HG02981 (cell line): ENCODE data around the gene VMO1.

Source experiments
- ATAC-seq: cut with Tn5 transposase; IDR thresholded peaks from one replicate; pipeline ENCODE4 v1.9.1; 2021; ENCODE audit warnings: mild to moderate bottlenecking, moderate library complexity; ENCODE audit not compliant: unreplicated experiment

Gene VMO1

DNA sequence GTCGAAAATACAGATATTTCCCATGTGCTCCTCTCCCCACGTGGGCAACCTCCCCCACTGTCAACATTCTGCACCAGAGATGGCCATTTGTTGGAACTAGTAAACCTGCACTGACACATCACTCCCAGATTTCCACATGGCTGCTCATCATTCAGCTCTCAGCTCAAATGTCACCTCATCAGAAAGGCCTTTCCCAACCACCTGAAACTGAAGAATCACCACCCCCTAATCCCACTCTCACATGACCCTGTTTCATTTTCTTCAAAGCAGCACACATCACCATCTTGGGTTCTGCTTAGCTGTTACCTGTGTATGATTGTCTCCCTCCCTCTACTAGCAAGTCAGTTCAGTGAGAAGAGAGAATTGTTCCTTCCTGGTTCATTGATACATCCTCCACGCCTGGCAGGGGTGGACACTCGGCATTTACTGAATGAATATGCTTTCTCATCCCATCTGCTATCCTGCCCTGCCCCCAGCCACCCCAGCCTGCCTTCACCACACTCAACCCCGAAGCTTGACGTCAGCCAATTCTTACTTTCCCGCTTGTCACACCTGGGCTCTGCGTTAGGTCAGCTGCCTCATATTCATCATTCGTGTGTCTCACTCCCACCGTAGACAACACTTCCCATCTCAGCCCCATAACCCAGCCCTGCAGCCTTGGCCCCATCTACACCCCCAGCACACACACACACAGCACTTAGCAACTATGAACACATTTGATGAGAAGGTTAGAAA is 14.5 kb upstream of the VMO1 start:
- no peak for ATAC-seq

DNA sequence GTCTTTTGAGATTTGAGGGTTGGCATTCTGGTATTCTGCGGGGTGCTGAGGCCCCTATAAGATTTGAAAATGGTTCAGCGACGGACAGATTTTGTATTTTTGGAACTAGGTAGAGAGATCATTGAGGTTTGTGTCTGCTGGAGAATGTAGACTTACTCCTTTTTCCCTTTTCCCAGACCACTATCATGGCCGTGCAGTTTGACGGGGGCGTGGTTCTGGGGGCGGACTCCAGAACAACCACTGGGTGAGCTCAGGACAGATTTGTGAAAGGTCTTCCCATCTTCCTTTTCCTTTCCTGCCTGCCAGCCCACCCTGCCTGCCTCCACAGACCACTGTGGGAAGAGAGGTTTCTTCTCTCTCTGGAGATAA is 10.4 kb upstream of the VMO1 start:
- ATAC-seq = no peak

DNA sequence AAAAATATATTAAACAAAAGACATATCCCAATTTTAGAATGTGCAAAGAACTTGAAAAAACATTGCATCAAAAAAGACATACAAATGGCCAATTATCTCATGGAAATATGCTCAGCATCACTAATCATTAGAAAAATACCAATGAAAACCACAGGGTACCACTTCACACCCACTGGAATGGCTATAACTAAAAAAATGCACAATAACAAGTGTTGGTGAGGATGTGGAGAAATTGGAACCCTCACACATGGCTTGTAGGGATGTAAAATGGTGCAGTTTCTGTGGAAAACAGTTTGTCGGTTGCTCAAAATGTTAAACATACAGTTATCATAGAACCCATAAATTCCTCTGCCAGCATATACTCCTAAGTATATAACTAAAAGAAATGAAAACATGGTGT is 9.0 kb upstream of the VMO1 start:
- no peak for ATAC-seq

DNA sequence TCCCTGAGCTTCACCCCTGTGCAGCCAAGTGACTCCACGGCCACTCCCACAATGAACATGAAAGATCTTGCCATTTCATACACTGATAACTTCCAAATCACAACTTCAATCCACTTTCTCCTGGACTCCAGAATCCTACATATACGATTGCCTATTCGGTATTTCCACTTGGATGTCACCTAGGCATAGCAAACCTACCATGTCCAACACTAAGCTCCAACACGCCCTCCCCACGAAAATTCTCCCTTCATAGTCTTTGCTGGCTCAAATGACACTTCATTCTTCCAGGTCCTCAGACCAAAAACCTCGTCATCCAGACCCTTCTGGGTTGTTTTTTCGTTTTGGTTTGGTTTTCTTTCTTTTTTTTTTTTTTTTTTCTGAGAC is 4.5 kb upstream of the VMO1 start:
- no peak for ATAC-seq

DNA sequence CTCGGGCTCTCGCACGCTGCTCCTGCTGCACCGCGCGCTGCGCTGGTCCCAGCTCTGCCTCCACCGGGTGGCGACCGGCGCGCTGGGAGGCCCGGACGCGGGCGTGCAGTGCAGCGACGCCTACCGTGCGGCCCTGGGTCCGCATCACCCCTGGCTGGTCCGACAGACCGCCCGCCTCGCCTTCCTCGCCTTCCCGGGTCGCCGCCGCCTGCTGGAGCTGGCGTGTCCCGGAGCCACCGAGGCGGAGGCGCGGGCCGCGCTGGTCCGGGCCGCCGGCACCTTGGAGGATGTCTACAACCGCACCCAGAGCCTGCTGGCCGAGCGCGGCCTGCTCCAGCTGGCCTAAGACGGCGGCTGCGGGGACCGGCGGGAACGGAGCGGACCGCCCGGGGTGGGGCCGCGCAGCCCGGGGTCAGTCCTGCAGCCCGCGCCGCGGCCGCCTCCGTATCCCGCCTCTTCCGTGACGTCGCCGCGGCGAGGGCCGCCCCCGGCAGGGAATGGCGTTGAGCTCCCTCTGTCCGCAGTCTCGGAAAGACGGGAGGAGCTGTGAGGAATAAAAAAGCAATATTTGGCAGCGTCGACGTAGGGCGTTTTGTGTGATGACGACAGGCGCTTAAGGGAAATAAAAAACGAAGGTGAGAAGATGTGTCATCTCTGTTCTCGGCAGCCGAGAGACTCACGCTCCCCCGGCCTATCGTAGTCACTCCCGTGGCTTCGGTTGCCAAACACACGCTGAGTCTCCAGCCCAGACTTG is 4.0 kb upstream of the VMO1 start:
- ATAC-seq = peak; percentile 81

DNA sequence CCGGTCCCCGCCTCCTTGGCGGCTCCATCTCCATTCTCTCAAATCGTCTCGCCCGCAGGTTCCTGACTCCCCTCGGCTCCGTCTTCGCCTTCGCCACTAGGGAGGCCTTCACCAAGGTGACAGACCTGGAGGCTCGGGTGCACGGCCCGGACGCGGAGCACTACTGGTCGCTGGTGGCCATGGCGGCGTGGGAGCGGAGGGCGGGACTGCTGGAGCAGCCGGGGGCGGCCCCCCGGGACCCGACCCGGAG is 3.5 kb upstream of the VMO1 start:
- no peak for ATAC-seq

DNA sequence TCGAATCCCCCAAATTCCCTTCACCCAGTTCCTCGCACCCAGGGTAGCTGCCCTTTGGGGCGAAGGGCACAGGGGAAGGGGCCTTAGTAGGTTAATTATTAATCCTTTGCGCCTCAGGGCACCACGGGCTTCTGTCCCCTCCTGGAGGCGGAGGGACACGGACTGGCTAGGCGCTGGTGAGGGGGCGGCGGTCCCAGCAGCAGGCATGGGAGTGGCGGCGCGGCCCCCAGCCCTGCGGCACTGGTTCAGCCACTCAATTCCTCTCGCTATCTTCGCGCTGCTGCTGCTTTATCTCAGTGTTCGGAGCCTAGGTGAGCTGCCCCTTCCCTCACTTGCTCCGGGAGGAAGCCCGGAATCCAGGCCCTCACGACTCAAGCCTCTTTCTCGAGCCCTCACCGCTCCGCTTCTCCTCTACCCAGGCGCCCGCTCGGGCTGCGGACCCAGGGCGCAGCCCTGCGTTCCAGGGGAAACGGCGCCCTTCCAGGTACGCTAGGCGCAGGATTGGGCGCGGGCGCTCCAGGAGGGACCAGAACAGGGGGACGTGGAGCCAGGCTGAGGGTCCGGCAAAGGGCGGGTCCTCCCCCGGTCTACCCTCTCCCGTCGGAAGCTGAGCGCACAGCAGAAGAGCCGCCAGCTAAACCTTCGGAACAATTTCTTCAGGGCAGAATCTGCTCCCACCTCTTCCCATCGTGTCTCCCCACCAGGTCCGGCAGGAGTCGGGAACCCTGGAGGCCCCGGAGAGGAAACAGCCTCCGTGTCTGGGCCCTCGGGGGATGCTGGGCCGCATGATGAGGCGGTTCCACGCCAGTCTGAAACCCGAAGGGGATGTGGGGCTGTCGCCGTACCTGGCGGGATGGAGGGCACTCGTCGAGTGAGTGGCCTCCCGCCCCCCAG is 2.9 kb upstream of the VMO1 start, which contains the start of gene GLTPD2:
GLTPD2 (plus strand) TSS at position 158 of the 894 bp plus-strand sequence; CDS start at position 206, 48 bp downstream.
- ATAC-seq = no peak

DNA sequence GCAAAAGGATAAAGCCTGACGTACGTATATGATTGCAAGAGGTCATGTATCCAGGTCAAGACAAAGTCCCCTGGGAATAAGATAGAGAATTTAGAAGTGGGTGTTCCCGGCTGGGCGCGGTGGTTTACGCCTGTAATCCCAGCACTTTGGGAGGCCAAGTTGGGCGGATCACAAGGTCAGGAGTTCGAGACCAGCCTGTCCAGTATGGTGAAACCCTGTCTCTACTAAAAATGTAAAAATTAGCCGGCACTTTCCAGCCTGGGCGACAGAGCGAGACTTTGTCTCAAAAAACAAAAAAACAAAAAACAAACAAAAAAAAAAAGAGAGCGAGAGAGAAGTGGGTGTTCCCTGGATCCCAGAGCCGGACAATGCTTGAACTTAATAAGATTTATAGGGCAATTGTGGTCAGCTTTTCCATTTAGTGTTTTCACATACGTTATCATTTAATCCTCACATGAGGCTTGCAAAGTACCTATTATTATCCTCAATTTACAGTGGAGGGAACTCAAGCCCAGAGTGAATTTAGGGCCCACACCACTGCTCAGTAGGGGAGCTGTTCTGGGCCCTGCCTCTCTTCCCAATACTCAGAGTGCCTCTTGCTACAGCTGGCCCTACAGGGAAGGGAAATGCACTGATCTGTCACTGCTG is 2.1 kb upstream of the VMO1 start:
- ATAC-seq = no peak

DNA sequence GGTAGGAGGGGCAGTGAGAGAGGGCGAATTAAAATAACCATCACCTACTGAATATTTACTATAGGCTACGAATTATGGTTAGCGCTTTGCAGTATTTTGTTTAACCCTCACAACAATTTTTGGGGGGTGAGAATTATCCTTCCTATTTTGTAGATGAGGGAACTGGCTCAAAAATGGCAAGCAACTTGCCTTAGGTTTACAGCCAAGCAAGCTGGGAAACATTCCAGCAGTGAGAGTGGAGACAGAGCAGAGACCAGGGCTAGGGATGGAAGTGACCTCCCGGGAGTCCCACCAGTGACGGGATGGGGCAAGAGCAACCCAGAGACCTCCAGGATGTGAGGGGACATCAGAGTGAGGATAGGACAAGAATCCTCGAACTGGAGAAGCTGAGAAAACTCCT is 352 bp upstream of the VMO1 start:
- no peak for ATAC-seq

DNA sequence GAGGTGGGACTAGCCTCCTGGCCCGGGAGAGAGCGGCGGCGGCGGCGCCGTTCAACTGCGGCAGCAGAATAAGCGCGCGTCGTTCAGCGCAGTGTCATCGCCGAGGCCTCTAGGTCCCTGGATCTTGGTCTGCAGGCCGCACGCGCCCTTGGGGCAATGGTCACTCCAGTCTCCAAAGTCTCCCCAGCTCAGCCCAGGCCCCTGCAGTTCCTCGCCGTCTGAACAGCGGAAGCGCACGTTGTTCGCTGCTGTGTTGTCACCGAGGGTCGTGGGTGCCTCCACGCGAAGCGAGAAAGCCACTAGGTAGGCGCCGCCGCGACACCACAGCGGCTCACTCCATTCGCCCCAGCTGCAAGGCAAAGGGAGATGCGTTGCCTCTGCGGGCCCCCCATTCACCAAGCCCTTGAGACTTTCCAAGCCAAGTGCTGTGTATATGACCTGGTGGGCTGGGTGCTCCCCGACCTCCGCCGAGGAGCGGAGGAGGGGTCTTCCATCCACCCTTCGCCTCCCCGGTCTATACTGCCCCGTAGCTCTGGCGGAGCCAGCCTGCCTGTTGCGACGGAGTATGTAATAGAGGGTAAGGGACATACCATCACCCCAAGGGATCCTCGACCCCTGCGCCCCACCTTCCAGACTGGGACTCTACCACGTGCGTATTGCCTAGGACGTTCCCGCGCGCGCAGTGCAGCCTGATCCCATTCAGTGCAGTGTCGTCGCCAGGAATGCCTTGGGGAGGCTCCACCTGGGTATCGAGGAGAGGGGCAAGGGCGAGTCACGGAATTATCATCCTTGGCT is 656 bp downstream of the VMO1 start:
- no peak for ATAC-seq

DNA sequence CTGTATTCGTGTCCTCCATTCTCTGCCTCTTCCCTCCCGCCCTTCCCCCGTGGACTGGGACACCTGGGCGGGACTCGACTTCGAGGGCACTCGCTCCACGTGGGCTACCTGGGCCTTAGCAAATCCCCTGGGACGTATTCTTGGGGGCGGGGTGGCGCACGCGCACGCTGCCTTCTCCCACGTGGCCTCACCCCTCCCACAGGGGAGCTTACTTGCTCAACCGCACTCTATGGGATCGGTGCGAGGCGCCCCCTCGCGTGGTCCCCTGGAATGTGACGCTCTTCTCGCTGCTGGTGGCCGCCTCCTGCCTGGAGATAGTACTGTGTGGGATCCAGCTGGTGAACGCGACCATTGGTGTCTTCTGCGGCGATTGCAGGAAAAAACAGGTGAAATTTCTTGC is 3.5 kb downstream of the VMO1 start:
- no peak for ATAC-seq

DNA sequence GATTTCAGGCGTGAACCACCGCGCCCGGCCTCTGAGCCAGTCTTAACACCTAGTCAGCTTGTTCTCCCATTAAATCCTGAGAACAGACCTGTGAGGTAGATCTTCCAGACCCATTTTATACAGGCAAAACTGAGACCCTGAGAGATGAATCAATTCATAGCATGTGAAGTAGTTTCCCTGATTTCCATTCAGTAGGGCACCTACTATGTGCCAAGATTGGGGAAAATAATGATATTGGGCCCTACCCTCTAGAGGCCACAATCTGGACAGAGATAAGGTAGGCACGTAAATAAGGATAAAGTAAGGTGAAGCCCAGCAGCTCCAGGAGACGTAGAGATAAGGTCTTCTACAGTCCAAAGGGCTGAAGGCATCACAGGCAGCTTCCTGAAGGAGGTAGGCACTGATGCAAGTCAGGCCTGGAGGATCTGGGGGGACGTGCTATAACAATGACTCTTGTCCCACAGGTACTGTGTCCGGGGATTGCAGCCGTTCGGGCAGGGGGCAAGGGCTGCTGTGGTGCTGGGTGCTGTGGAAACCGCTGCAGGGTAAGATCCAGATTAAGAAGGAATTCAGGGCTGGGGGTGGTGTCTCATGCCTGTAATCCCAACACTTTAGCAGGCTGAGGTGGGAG is 5.7 kb downstream of the VMO1 start:
- no peak for ATAC-seq

DNA sequence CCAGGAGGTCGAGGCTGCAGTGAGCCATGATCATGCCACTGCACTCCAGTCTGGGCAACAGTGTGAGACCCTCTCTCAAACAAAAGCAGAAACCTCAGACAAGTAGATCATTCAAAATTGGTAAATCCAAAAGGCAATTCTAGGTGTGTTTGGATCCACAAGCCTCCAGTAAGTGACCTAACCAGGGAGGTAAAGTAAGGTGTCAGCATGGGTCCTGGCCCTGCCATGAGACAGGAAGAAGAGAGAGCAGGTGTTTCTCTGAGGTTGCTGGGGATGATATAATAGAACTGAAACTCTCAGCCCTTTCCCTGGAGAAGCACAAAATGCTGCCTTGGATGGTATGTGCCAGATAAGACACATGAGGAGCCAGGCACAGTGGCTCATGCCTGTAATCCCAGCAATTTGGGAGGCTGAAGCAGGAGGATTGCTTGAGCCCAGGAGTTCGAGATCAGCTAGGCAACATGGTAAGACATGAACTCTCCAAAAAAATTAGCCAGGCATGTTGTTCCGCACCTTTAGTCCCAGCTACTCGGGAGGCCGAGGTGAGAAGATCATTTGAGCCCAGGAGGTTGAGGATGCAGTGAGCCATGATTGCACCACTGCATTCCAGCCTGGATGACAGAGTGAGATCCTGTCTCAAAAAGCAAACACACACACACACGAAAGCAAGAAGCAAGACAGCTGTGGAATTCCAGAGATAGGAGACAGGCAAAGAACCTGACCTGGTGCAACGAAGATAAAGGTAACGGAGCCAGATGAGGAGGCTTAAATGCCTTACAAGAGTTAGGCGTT is 8.0 kb downstream of the VMO1 start:
- no peak for ATAC-seq

DNA sequence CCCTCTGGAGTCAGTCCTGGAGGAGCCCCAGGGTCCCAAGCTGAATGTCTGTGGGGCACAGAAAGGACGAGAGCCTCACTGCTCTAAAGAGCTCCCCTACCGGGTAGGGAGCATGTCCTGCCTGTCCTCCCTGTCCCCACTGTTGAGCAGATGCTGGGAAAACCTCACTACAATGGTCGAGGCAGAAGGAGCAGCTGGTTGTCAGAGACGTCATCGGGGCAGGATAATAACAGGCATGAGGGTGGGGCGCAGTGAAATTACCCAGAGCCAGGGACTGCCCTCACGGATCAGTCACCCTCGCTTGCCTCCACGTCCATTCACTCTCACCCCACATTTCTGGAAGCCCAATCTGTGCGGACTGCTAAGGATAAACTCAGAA is 13.9 kb downstream of the VMO1 start:
- no peak for ATAC-seq

DNA sequence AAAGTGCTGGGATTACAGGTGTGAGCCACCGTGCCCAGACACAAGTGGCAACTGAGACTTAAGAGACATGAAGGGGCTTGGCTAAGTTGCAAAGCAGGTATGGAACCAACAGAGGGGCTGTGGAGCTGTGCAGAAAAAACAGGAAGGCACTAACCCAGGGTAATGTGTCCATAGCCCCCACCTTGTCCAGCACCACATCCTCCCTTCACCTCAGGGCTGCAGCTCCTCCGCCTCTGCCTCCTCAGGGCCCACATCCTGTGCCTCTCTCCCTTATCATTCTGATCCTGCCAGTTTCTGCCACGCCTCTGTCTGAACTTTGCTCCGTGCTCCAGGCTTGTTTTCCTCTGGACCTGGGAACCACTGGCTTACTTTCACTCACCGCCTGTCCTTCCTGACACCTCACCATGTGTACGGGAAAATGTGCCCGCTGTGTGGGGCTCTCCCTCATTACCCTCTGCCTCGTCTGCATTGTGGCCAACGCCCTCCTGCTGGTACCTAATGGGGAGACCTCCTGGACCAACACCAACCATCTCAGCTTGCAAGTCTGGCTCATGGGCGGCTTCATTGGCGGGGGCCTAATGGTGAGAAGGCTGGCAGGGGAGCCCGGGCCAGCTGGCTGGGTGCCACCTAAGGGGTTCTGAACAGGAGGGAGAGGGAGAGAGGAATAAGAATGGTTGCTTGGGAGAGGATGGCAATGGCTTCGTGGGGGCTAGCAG is 14.5 kb downstream of the VMO1 start, which contains the start of gene TM4SF5:
TM4SF5 (plus strand) TSS at position 368 of the 716 bp plus-strand sequence; CDS start at position 405, 37 bp downstream.
- ATAC-seq = no peak

DNA sequence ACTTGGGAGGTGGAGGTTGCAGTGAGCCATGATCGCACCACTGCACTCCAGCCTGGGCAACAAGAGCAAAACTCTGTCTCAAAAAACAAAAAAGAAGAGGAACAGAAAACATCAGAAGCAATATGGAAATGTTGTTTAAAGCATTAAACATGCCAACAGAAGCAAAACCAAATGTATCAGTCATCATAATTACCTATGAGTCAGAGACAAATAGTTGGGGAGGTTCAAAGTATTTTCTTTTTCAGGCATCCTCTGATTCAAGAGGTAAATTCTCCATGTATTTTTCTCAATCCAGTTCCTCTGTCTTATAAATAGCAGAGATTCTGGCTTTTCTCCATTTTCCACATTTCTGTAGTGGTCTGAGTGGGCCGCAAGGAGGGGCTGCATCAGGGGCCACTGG is 16.5 kb downstream of the VMO1 start:
- no peak for ATAC-seq

DNA sequence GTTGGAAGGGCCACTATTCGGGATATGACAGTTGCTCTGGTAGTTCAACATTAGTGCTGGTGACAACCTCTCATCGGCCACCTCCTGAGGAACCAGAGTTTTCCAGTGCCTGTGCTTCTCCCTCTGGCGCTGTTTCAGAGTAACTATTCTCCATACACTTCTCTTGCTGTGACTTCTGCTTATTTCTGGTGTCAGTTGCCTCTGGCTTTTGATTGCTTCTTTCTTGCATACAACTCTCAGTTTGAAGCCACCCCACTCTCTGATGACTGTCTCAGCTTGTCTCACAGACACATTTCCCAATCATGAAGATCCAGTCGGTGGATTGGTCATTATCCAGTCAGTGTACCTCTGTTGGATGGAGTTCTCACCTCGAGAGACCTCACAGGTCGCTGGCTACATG is 17.9 kb downstream of the VMO1 start:
- ATAC-seq = no peak

DNA sequence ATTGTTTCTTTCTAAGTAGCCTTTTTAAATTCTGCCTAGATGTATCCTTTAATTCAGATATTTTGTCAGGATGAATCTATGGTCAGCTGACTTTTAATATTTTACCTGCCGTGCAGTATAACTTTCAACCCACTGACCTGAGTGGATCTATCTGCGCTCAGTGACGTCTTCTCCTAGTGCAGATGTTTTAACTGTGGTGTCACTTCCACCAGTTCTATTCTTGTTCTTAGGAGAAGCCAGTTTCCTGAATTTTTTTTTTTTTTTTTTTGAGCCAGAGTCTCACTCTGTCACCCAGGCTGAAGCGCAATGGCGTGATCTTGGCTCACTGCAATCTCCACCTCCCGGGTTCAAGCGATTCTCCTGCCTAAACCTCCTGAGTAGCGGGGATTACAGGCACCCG is 19.4 kb downstream of the VMO1 start:
- ATAC-seq = no peak

DNA sequence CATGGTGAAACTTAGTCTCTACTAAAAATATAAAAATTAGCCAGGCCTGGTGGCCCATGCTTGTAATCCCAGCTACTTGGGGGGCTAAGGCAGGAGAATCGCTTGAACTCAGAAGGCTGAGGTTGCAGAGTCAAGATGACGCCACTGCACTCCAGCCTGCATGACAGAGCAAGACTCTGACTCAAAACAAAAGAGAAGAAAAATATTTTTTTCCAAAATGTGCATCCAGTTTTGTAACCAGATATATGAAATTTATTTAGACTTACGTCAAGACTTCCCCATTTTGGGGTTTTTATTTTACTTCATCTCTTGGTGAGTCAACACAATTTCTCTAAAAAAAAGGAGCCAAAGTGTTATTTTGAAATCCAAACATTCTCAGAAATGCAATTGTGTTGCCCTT is 20.0 kb downstream of the VMO1 start:
- no peak for ATAC-seq
